Muscle layer of duodenum (tissue), 2 donors: ENCODE results near the gene SCYL3.
"Not testable (repeated sequence)": the region's sequence is repeated elsewhere in the genome, so short reads cannot be mapped to it uniquely, and the experiment has no call there.

Source experiments
- H3K27ac ChIP-seq: one replicate; pipeline ENCODE4 v1.7.0; 2013; ENCODE audit warnings: mild to moderate bottlenecking, low read length
- H3K27me3 ChIP-seq: one replicate; pipeline ENCODE4 v1.7.0; 2013; ENCODE audit warnings: low read depth, mild to moderate bottlenecking, control low read depth, low read length
- H3K36me3 ChIP-seq, 2 donors: one replicate each; pipeline ENCODE4 v1.7.0; 2013; ENCODE audit warnings: low read length in 2 of 2, control low read depth in 1 of 2, mild to moderate bottlenecking in 1 of 2; ENCODE audit not compliant: insufficient read depth in 2 of 2, control insufficient read depth in 1 of 2
- H3K4me1 ChIP-seq, 2 donors: one replicate each; pipeline ENCODE4 v1.7.0; 2013; ENCODE audit warnings: low read length in 2 of 2, mild to moderate bottlenecking in 2 of 2, control low read depth in 1 of 2, moderate library complexity in 1 of 2; ENCODE audit not compliant: insufficient read depth in 2 of 2, control insufficient read depth in 1 of 2
- H3K4me3 ChIP-seq, 2 donors: one replicate each; pipeline ENCODE4 v1.7.0; 2013; ENCODE audit warnings: low read length in 2 of 2, low read depth in 1 of 2, mild to moderate bottlenecking in 1 of 2
- H3K9me3 ChIP-seq, 2 donors: one replicate each; pipeline ENCODE4 v1.7.0; 2013; ENCODE audit warnings: low read length in 2 of 2, control low read depth in 1 of 2, mild to moderate bottlenecking in 1 of 2; ENCODE audit not compliant: control insufficient read depth in 1 of 2
- donor health status: healthy.

The SCYL3 gene

GRCh38 chr1:169867012-169867675 is 26.6 kb downstream of the SCYL3 start:
- Histone ChIP-seq H3K9me3 (no peaks in the 10 kb centered on the region), H3K27me3 (no peaks in the 10 kb centered on the region), H3K36me3 (peaks cover 63 to 81% of the 10 kb centered on the region in 2 donors), H3K4me3 (no peak overlapping the region), H3K4me1 (no peaks in the 10 kb centered on the region), H3K27ac (no peak overlapping the region)

DNA sequence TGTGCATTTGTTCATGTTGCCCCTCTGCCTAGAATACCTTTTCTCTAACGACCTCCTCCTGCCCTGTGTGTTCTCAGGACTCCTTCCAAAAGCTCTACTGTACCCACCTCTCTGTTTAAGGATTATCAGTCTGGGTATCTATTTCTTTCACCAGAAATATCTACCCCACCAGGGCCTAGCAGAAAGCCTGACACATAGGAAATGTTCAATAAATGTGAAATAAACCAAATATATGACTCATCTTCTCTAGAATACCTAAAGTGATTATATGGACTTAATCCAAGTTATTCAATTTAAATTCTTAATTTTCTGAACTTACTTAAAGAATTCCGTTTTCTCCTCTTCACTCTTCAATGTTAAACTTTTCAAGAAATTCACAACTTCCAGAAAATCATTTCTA is 27.1 kb downstream of the SCYL3 start:
- Histone ChIP-seq H3K4me3 (no peak overlapping the region), H3K9me3 (no peaks in the 10 kb centered on the region), H3K36me3 (peaks cover 67 to 80% of the 10 kb centered on the region in 2 donors), H3K4me1 (no peaks in the 10 kb centered on the region), H3K27me3 (no peaks in the 10 kb centered on the region), H3K27ac (no peak overlapping the region)

GRCh38 chr1:169864531-169864930 is 29.2 kb downstream of the SCYL3 start:
- peaks cover 72 to 88% of the 10 kb centered on the region in 2 donors for H3K36me3 ChIP-seq
- not testable (repeated sequence) for H3K4me1 ChIP-seq, H3K9me3 ChIP-seq, H3K27ac ChIP-seq, H3K27me3 ChIP-seq, H3K4me3 ChIP-seq

DNA sequence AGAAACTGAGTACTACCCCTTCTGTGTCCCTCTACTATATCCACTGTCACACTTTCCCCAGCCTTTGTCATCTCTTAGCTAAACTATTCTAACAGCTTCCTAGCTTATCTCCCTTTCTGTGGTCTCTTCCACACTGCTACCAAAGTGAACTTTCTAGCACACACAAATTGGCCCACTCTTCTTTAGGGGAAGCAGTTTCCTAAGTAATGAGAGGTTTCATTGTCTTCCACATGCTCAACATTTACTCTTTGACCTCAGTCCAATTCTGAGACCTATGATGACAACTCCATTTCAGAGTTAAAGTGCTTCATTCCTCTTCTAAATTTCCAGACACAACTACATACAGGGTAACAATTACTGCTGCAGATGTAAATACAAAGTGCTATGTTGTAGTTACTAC is 32.9 kb downstream of the SCYL3 start:
- Histone ChIP-seq H3K4me1 (no peaks in the 10 kb centered on the region), H3K9me3 (no peaks in the 10 kb centered on the region), H3K4me3 (no peak overlapping the region), H3K36me3 (peaks cover 48 to 82% of the 10 kb centered on the region in 2 donors), H3K27me3 (no peaks in the 10 kb centered on the region), H3K27ac (no peak overlapping the region)

DNA sequence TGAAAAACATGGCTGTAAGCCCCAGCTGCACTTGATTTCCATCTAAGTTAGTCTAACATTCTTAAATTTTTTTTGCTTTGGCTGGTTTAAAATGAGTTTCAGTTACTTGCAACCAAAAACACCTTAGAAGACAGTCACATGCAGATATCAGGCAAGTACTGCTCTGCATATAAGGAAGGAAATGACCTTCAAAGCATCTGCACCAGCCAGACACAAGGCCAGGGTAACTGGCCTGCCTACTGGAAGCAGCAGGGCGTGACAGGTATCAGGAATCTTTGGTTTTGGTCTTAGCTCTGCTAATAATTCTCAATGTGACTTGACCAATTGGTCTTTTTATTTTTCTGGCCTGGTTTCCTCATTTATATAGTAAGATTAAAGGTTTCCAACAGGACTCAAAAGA is 33.5 kb downstream of the SCYL3 start:
- H3K4me3 ChIP-seq = no peak overlapping the region
- no peaks in the 10 kb centered on the region for H3K27me3 ChIP-seq
- no peak overlapping the region for H3K27ac ChIP-seq
- no peaks in the 10 kb centered on the region for H3K9me3 ChIP-seq
- H3K36me3 ChIP-seq = peaks cover 48 to 82% of the 10 kb centered on the region in 2 donors
- H3K4me1 ChIP-seq = no peaks in the 10 kb centered on the region

GRCh38 chr1:169859001-169859400 is 34.7 kb downstream of the SCYL3 start:
- H3K36me3 ChIP-seq = peaks cover 53 to 83% of the 10 kb centered on the region in 2 donors
- no peaks in the 10 kb centered on the region for H3K9me3 ChIP-seq
- H3K4me1 ChIP-seq = no peaks in the 10 kb centered on the region
- H3K27me3 ChIP-seq = no peaks in the 10 kb centered on the region
- H3K27ac ChIP-seq = no peak overlapping the region
- no peak overlapping the region for H3K4me3 ChIP-seq

DNA sequence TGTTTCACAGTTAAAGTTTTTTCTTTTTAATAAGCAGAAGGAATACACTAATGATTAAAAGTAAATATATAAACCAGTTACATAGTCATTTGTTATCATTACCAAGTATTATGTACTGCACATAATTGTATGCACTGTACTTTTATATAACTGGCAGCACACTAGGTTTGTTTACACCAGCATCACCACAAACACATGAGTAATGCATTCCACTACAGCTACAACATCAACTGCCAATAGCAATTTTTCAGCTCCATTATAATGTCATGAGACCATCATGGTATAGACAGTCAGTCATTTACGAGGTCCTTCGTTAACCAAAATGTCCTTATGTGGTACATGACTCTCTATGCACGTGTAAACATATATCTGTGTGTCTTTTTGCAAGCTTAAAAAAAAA is 35.2 kb downstream of the SCYL3 start:
- Histone ChIP-seq H3K27me3 (no peaks in the 10 kb centered on the region), H3K9me3 (no peaks in the 10 kb centered on the region), H3K27ac (no peak overlapping the region), H3K36me3 (peaks cover 53 to 83% of the 10 kb centered on the region in 2 donors), H3K4me1 (no peaks in the 10 kb centered on the region), H3K4me3 (no peak overlapping the region)

DNA sequence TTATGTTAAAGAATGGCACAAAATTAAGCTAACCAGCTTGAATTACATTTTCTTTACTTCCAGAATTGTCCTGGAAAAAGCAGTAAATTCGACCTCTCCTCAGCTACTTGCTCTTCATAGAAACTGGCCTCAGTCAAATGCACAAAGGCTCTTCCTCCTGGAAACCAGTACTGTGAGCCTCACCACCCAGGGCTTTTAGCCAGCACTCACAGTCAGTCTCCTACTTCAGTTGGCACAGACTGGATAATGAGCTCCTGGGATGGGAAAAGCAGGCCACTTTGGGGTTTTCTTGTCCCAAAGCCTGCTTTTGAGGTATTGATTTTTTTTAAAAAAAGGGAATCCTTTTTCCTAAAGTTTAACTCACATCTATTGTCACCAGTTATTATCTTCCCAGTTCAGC is 40.4 kb downstream of the SCYL3 start:
- Histone ChIP-seq H3K27ac (no peak overlapping the region), H3K36me3 (peaks cover 58 to 67% of the 10 kb centered on the region in 2 donors), H3K4me1 (no peaks in the 10 kb centered on the region), H3K27me3 (no peaks in the 10 kb centered on the region), H3K9me3 (no peaks in the 10 kb centered on the region), H3K4me3 (no peak overlapping the region)

DNA sequence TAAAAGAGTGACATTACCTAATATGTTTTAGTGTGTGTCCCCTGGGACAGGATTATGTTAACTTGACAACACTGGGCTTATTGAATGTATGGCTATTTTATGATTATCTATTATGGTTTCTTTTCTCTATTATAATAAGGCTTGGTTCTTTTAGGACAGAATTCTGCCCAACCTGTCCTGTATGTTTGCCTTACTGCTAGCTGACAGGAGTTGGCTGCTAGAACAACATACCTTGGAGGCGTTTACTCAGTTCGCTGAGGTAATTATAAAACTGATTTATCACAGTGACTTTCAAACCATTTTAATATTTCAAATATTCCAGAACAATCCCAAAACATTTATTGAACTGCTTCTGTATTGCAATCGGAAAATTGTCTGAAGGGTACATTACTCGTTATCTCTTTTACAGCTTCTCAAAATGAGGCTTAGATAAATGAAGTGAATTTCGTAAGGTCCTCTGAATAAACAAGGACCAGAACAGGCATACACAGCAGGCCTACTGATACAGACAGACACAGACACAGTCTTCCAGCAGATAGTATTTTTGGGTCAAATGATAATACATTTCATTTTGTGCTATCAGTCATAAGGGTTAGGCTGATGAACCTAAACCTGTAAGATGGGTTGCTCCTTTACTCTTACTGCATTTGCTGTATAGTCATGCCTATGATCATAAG is 44.2 kb downstream of the SCYL3 start:
- Histone ChIP-seq H3K27me3 (no peaks in the 10 kb centered on the region), H3K36me3 (peaks cover 59% of the 10 kb centered on the region in 2 donors), H3K9me3 (no peaks in the 10 kb centered on the region), H3K27ac (no peak overlapping the region), H3K4me1 (no peaks in the 10 kb centered on the region), H3K4me3 (no peak overlapping the region)

GRCh38 chr1:169848456-169848855 is 45.2 kb downstream of the SCYL3 start:
- Histone ChIP-seq H3K27me3 (no peaks in the 10 kb centered on the region), H3K4me1 (no peaks in the 10 kb centered on the region), H3K27ac (no peak overlapping the region), H3K4me3 (no peak overlapping the region), H3K9me3 (no peaks in the 10 kb centered on the region), H3K36me3 (peaks cover 53 to 54% of the 10 kb centered on the region in 2 donors)

GRCh38 chr1:169844941-169845608 is 48.6 kb downstream of the SCYL3 start:
- Histone ChIP-seq H3K9me3 (no peaks in the 10 kb centered on the region), H3K4me3 (no peak overlapping the region), H3K27me3 (no peaks in the 10 kb centered on the region), H3K36me3 (peaks cover 35 to 46% of the 10 kb centered on the region in 2 donors), H3K4me1 (no peaks in the 10 kb centered on the region), H3K27ac (no peak overlapping the region)
